ENCODE data around the gene PTPN21. TPM values are rescaled to one million over a fixed set of nuclear protein-coding genes. Genes with fewer than 3 reads are reported as not detected.

Gene PTPN21
- total RNA-seq, 1 donor from 2014 or later = 30.1 TPM

DNA sequence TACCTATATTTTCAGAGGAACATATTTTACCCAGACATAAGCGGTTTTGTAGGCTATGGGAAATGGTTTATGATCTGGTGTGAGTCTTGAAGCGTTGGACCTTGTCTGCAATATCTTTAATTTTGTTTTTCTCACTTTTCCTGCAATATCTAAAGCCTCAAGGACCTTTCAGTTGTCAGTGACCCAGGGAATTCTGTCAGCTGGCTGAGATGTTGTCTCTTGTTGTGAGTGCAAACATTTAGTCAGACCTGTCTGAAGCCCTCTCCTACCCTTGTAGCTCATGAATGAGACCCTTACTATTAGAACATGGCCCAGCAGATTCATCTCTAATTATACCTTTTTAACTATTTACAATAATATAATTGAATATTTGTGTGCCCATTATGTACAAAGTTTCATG is 115.7 kb downstream of the PTPN21 start:
- Histone ChIP-seq H3K4me3 (ENCODE audit: insufficient read depth, low read depth, low read length) (no peak overlapping the region), H3K27ac (ENCODE audit: low read depth, low read length) (no peak overlapping the region), H2AFZ (ENCODE audit: low read depth, low read length) (no peak overlapping the region), H3K36me3 (ENCODE audit: insufficient read depth, low read length) (no peaks in the 10 kb centered on the region), H3K4me2 (ENCODE audit: low read length) (no peak overlapping the region), H4K20me1 (ENCODE audit: insufficient read depth, low read length) (no peaks in the 10 kb centered on the region), H3K27me3 (ENCODE audit: insufficient read depth, low read length) (no peaks in the 10 kb centered on the region), H3K9me3 (ENCODE audit: insufficient read depth, low read depth, low read length) (no peaks in the 10 kb centered on the region), H3K4me1 (ENCODE audit: insufficient read depth, low read length) (no peaks in the 10 kb centered on the region), H3K9ac (ENCODE audit: low read length) (no peak overlapping the region), H3K79me2 (ENCODE audit: insufficient read depth, low read length) (no peaks in the 10 kb centered on the region)
- Mint-ChIP-seq H3K4me1 (ENCODE audit: low read depth, unreplicated experiment) (no peaks in the 10 kb centered on the region), H3K27me3 (ENCODE audit: low read depth, unreplicated experiment) (no peaks in the 10 kb centered on the region), H3K9me3 (ENCODE audit: unreplicated experiment) (peaks cover 8% of the 10 kb centered on the region), H3K4me3 (ENCODE audit: unreplicated experiment) (no peak overlapping the region), H3K36me3 (ENCODE audit: low read depth, unreplicated experiment) (peaks cover 9% of the 10 kb centered on the region), H3K27ac (ENCODE audit: unreplicated experiment) (no peak overlapping the region)
- FAIRE-seq (no peak), DNase-seq (ENCODE audit: low read depth) (no peak)
- no peak for TF ChIP-seq EZH2 (IDR thresholded peaks at IDR 0.05; ENCODE audit: insufficient read depth, low read length)
- TF ChIP-seq, protein P1, sequence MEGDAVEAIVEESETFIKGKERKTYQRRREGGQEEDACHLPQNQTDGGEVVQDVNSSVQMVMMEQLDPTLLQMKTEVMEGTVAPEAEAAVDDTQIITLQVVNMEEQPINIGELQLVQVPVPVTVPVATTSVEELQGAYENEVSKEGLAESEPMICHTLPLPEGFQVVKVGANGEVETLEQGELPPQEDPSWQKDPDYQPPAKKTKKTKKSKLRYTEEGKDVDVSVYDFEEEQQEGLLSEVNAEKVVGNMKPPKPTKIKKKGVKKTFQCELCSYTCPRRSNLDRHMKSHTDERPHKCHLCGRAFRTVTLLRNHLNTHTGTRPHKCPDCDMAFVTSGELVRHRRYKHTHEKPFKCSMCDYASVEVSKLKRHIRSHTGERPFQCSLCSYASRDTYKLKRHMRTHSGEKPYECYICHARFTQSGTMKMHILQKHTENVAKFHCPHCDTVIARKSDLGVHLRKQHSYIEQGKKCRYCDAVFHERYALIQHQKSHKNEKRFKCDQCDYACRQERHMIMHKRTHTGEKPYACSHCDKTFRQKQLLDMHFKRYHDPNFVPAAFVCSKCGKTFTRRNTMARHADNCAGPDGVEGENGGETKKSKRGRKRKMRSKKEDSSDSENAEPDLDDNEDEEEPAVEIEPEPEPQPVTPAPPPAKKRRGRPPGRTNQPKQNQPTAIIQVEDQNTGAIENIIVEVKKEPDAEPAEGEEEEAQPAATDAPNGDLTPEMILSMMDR (IDR thresholded peaks at IDR 0.05; ENCODE audit: insufficient read depth, low read depth, low read length) = no peak

DNA sequence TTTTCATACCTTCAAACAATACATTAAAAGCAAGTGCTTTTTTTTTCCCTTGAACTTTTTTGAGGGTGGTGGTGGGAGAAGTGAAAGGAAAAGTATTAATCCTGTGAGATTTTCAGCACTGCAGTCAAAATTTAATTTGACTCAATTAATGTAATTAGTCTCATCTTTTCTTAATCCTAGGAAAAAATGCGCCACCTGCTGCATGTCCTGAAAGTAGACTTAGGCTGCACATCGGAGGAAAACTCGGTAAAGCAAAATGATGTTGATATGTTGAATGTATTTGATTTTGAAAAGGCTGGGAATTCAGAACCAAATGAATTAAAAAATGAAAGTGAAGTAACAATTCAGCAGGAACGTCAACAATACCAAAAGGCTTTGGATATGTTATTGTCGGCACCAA is 117.1 kb downstream of the PTPN21 start:
- H3K27me3 Mint-ChIP-seq (ENCODE audit: low read depth, unreplicated experiment) = no peaks in the 10 kb centered on the region
- H3K36me3 Mint-ChIP-seq (ENCODE audit: low read depth, unreplicated experiment) = peaks cover 9% of the 10 kb centered on the region

DNA sequence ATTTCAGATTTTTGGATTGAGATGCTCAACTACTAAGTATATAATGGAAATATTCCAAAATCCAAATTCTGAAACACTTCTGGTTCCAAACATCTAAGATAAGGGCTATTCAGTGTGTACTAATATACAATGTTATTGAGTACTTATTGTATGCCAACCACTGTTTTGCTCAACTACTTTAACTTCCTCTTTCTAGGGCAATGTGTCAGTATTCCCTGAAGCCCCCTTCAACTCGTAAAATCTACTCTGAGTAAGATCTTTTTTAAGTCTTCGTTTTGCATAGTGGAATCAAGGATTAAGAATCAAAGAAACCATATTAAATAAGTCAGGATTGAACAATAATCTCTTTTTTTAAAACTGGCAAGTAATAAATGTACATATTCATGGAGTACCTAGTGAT is 123.8 kb downstream of the PTPN21 start:
- TF ChIP-seq, protein P1 (IDR thresholded peaks at IDR 0.05; ENCODE audit: insufficient read depth, low read depth, low read length) = no peak
- no peak for TF ChIP-seq EZH2 (IDR thresholded peaks at IDR 0.05; ENCODE audit: insufficient read depth, low read length)
- H3K27me3 ChIP-seq (ENCODE audit: insufficient read depth, low read length) = no peaks in the 10 kb centered on the region
- no peak overlapping the region for H3K4me2 ChIP-seq (ENCODE audit: low read length)
- no peaks in the 10 kb centered on the region for H3K9me3 ChIP-seq (ENCODE audit: insufficient read depth, low read depth, low read length)
- peaks cover 4% of the 10 kb centered on the region for H3K9me3 Mint-ChIP-seq (ENCODE audit: unreplicated experiment)
- no peak overlapping the region for H3K27ac Mint-ChIP-seq (ENCODE audit: unreplicated experiment)
- no peak overlapping the region for H3K9ac ChIP-seq (ENCODE audit: low read length)
- DNase-seq (ENCODE audit: low read depth) (no peak), FAIRE-seq (no peak)
- peaks cover 2% of the 10 kb centered on the region for H3K4me1 ChIP-seq (ENCODE audit: insufficient read depth, low read length)
- no peaks in the 10 kb centered on the region for H3K4me1 Mint-ChIP-seq (ENCODE audit: low read depth, unreplicated experiment)
- no peaks in the 10 kb centered on the region for H4K20me1 ChIP-seq (ENCODE audit: insufficient read depth, low read length)
- H3K4me3 ChIP-seq (ENCODE audit: insufficient read depth, low read depth, low read length) = no peak overlapping the region
- H3K27me3 Mint-ChIP-seq (ENCODE audit: low read depth, unreplicated experiment) = no peaks in the 10 kb centered on the region
- no peaks in the 10 kb centered on the region for H3K36me3 ChIP-seq (ENCODE audit: insufficient read depth, low read length)
- H3K79me2 ChIP-seq (ENCODE audit: insufficient read depth, low read length) = no peaks in the 10 kb centered on the region
- H3K4me3 Mint-ChIP-seq (ENCODE audit: unreplicated experiment) = no peak overlapping the region
- H3K27ac ChIP-seq (ENCODE audit: low read depth, low read length) = no peak overlapping the region
- no peak overlapping the region for H2AFZ ChIP-seq (ENCODE audit: low read depth, low read length)
- peaks cover 2% of the 10 kb centered on the region for H3K36me3 Mint-ChIP-seq (ENCODE audit: low read depth, unreplicated experiment)

More for the DNA sequence above, 117.1 kb downstream of the PTPN21 start:
- H3K36me3 ChIP-seq (ENCODE audit: insufficient read depth, low read length) = no peaks in the 10 kb centered on the region
- no peak overlapping the region for H2AFZ ChIP-seq (ENCODE audit: low read depth, low read length)
- H3K9ac ChIP-seq (ENCODE audit: low read length) = no peak overlapping the region
- peaks cover 8% of the 10 kb centered on the region for H3K9me3 Mint-ChIP-seq (ENCODE audit: unreplicated experiment)
- no peak overlapping the region for H3K27ac Mint-ChIP-seq (ENCODE audit: unreplicated experiment)
- H3K4me1 ChIP-seq (ENCODE audit: insufficient read depth, low read length) = no peaks in the 10 kb centered on the region
- H3K79me2 ChIP-seq (ENCODE audit: insufficient read depth, low read length) = no peaks in the 10 kb centered on the region
- FAIRE-seq (no peak), DNase-seq (ENCODE audit: low read depth) (no peak)
- H3K9me3 ChIP-seq (ENCODE audit: insufficient read depth, low read depth, low read length) = no peaks in the 10 kb centered on the region
- no peak overlapping the region for H3K4me2 ChIP-seq (ENCODE audit: low read length)
- no peaks in the 10 kb centered on the region for H3K27me3 ChIP-seq (ENCODE audit: insufficient read depth, low read length)
- H3K4me3 Mint-ChIP-seq (ENCODE audit: unreplicated experiment) = no peak overlapping the region
- H3K4me3 ChIP-seq (ENCODE audit: insufficient read depth, low read depth, low read length) = no peak overlapping the region
- no peaks in the 10 kb centered on the region for H4K20me1 ChIP-seq (ENCODE audit: insufficient read depth, low read length)
- H3K27ac ChIP-seq (ENCODE audit: low read depth, low read length) = no peak overlapping the region
- no peaks in the 10 kb centered on the region for H3K4me1 Mint-ChIP-seq (ENCODE audit: low read depth, unreplicated experiment)
- TF ChIP-seq, protein P1 (IDR thresholded peaks at IDR 0.05; ENCODE audit: insufficient read depth, low read depth, low read length) = peak; percentile 40
- TF ChIP-seq EZH2 (IDR thresholded peaks at IDR 0.05; ENCODE audit: insufficient read depth, low read length) = no peak
